Hematopoietic multipotent progenitor cell treated with erythropoietin and hydrocortisone succinate and interleukin-3 and kit ligand, for 15 days (in vitro differentiated cells): ENCODE data around the gene ZNF185.

Experiments used
- DNase-seq: peaks from one replicate; pipeline ENCODE4 v3.0.0-alpha.2; 2015; ENCODE audit warnings: low spot score

ZNF185 gene

GRCh38 chrX:152897222-152898131 lies at the start of gene ZNF185:
Gene ZNF185 (plus strand): TSS chrX:152898067. CDS start chrX:152914490, 16,423 bp downstream.
- DNase-seq, result no peak

GRCh38 chrX:152850465-152850864 lies 47.4 kb upstream of the ZNF185 start:
- DNase-seq, result no peak

GRCh38 chrX:152853986-152854385 lies 43.9 kb upstream of the ZNF185 start:
- DNase-seq, result no peak

- DNase-seq, result no peak
These were observed 36.8 kb upstream of the ZNF185 start for GRCh38 chrX:152861116-152861515.

DNA sequence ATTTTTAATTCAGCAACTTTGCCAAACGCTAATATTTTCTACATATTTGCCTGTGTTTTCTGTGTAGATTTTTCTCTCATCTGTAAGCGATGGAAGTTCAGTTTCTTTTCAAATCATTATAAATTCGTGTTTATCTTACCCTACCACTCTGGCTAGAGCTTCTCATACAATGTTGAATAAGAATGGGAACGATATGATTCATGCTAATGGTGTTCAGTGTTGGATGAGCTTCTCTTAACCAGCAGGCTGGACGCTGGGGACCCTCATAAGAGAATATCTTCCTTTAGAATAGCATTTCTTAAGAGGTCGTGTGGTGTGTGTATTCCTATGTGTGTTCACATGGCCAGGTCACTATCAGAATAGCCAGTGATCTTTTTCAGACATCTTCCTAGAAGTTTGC lies 36.0 kb upstream of the ZNF185 start:
- DNase-seq, result no peak

DNA sequence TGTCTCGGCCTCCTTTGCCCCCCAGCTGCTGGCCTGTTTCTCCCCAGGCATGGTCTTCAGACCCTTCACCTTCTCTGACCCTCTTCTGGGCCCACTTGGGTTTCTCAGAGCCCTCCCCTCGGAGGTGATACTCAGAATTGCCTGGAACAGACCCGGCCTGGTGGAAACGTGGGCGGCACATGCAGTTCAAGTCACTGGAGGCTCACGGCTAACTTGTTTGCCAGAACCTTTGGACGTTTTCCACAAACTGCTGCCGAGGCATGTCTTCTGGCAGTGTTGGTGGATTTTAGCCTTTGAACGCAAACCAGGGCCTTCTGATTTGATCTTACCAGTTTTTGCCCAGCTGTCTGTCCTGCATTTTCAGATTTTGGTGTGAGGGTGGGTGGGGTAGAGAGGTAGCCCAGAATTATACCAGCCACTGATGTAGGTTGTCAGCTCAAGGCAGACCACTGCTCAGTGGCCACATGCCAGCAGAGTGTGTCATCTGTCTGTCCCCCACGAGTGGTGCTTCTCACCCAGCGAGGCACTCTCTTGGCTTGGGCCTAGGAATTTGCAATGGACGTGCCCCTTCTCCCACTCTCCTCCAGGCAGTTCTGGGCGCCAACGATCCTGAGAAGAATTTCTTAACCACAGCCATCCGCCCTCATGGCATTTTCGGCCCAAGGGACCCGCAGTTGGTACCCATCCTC lies 32.5 kb upstream of the ZNF185 start:
- DNase-seq, result no peak

- DNase-seq, result no peak
These were observed 31.5 kb upstream of the ZNF185 start for GRCh38 chrX:152866386-152866785.

GRCh38 chrX:152869972-152870371 lies 27.9 kb upstream of the ZNF185 start:
- no peak for DNase-seq

GRCh38 chrX:152871260-152871659 lies 26.6 kb upstream of the ZNF185 start:
- no peak for DNase-seq

GRCh38 chrX:152872522-152872921 lies 25.3 kb upstream of the ZNF185 start:
- no peak for DNase-seq

- no peak for DNase-seq
These were observed 24.5 kb upstream of the ZNF185 start for GRCh38 chrX:152873361-152873760.

GRCh38 chrX:152876931-152877840 lies 20.7 kb upstream of the ZNF185 start:
- no peak for DNase-seq

GRCh38 chrX:152878976-152879755 lies 18.7 kb upstream of the ZNF185 start:
- no peak for DNase-seq

DNA sequence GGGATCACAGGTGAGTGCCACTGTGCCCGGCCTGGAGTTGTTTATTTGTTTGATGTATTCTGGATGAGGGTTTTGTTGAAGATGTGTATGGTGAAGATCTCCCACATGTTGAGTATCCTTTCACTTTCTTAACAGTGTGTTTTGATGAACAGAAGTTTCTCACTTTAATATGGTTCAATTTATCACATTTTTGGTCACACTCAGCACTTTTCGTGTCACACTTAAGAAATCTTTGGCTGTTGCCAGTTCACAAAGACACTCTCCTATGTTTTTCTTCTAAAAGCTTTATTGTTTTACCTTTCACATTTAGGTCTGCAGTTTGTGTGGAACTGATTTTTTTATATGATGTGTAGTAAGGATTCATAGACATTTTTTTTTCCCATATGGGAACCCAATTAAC lies 16.6 kb upstream of the ZNF185 start:
- no peak for DNase-seq

DNA sequence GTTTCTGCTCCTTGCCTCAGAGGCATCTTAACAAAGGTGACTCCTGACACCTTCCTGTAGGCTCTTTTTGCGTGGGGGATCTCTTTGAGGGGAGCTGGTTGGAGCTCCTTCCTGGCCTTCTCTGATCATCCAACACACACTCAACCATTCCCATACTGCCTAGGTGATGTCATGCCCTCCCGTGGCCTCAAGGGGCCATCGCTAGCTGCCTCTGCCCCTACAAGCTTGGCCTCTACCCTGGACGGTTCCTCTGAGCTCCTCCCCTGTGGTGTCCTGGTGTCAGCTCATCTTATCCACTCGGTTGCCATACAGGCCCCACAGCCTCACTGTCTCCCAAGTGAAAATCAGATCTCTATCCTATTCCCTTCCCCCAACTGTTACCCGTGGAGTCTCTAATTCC lies 13.7 kb upstream of the ZNF185 start:
- DNase-seq, result no peak

GRCh38 chrX:152886716-152887115 lies 11.2 kb upstream of the ZNF185 start:
- no peak for DNase-seq

DNA sequence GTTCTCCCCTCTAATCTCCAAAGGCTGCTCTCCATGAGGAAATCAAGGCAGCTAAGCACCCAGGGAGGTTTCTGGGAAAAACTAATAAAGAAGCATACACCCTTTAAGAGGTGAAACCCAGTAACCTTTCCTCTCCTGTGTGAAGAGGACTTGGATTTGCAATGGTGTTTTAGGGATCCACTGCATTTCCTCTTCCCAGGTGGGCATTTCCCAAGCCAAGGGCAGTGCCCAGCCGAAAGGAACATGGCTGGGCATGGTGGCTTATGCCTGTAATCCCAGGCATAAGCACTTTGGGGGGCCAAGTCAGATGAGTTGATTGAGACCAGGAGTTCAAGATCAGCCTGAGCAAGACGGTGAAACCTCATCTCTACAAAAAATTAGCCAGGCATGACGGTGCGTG lies 5.4 kb upstream of the ZNF185 start:
- DNase-seq, result no peak

GRCh38 chrX:152892999-152893891 lies 4.6 kb upstream of the ZNF185 start:
- no peak for DNase-seq

DNA sequence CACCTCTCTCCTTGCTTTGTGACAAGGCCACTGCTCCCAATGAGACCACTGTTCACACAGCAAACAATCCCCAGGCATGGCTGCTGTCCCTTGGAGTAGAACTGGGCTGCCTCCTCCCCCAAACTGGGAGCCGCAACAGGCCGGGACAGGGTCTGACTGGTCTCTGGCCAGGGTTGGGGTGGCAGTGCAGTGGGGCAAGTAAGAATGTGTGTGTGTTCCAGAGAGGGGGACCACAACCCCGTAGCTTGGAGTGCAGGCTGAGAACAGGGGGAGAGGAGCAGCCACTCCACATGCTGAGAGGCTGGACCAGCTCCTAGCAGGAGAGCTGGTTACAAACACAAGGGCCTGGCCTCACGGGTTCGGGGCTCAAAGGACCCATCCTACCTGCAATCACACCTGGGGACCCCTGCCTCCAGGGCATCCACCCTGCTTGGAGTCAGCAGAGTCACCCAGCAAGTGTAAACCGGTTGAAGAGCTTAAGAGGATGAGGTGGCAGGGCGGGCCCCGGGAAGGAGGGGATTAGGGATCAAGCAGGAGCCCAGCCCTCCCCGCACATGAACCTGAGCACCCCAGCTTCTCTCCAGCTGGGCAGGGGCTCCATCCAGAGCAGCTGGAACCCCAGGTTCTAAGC lies 3.8 kb upstream of the ZNF185 start:
- DNase-seq, result no peak

GRCh38 chrX:152895121-152895520 lies 2.7 kb upstream of the ZNF185 start:
- no peak for DNase-seq
